ENCODE measurements around the gene LRIT1.

DNA sequence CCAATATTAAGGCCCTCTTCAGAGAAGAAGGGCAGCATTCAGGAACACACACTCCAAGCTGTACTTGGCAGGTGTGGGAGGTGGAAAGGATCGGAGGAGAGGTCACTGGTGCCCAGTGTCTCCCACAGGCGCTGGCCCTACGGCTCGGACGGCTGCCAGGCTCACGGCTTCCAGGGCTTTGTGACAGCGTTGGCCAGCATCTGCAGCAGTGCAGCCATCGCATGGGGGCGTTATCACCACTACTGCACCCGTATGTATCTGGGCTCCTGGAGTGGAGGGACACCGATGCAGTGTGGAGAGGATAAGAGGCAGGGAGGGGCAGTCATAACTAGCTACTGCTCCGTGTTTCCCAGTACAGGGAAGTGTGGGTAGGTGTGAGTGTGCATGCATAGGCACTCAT, 7.4 kb upstream of the LRIT1 start:
- TF ChIP-seq, protein P1, sequence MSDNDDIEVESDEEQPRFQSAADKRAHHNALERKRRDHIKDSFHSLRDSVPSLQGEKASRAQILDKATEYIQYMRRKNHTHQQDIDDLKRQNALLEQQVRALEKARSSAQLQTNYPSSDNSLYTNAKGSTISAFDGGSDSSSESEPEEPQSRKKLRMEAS (IDR thresholded peaks at IDR 0.05; ENCODE audit: insufficient read depth, insufficient read length), result no peak
- TF ChIP-seq POLR2A (IDR thresholded peaks at IDR 0.05; ENCODE audit: low read depth, low read length) (no peak), EZH2 (IDR thresholded peaks at IDR 0.05; ENCODE audit: borderline replicate concordance, low read depth, low read length, severe bottlenecking) (no peak), POLR2AphosphoS5 (IDR thresholded peaks at IDR 0.05; ENCODE audit: insufficient read depth, low read depth, low read length) (no peak), GATA2 (IDR thresholded peaks at IDR 0.05; ENCODE audit: insufficient read depth, insufficient read length, low read depth, low read length) (no peak), MYC (IDR thresholded peaks at IDR 0.05; ENCODE audit: low read depth, low read length) (no peak), FOS (IDR thresholded peaks at IDR 0.05; ENCODE audit: borderline replicate concordance, insufficient read depth, low read length) (no peak), JUN (IDR thresholded peaks at IDR 0.05; ENCODE audit: borderline replicate concordance, insufficient read depth, insufficient read length, low read depth) (no peak)
- TF ChIP-seq, protein P2, sequence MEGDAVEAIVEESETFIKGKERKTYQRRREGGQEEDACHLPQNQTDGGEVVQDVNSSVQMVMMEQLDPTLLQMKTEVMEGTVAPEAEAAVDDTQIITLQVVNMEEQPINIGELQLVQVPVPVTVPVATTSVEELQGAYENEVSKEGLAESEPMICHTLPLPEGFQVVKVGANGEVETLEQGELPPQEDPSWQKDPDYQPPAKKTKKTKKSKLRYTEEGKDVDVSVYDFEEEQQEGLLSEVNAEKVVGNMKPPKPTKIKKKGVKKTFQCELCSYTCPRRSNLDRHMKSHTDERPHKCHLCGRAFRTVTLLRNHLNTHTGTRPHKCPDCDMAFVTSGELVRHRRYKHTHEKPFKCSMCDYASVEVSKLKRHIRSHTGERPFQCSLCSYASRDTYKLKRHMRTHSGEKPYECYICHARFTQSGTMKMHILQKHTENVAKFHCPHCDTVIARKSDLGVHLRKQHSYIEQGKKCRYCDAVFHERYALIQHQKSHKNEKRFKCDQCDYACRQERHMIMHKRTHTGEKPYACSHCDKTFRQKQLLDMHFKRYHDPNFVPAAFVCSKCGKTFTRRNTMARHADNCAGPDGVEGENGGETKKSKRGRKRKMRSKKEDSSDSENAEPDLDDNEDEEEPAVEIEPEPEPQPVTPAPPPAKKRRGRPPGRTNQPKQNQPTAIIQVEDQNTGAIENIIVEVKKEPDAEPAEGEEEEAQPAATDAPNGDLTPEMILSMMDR (IDR thresholded peaks at IDR 0.05; ENCODE audit: extremely low read depth in 1 of 2, insufficient read depth in 1 of 2, low read depth in 1 of 2, low read length in 2 of 2), result no peak
